Mononuclear cell (primary cell): ENCODE measurements around the gene COLQ. TPM values are rescaled to one million over a fixed set of nuclear protein-coding genes. Genes with fewer than 3 reads are reported as not detected.
"Not testable (repeated sequence)": the region's sequence is repeated elsewhere in the genome, so short reads cannot be mapped to it uniquely, and the experiment has no call there.

Experiments
- H3K27me3 ChIP-seq: 2 replicates; pipeline ENCODE4 v1.6.0; 2011; ENCODE audit warnings: low read length, control low read depth; ENCODE audit not compliant: insufficient read depth
- H3K4me1 ChIP-seq: 2 replicates; pipeline ENCODE4 v1.5.1; 2011; ENCODE audit warnings: mild to moderate bottlenecking, low read length, control low read depth; ENCODE audit not compliant: insufficient read depth
- H3K4me3 ChIP-seq: 2 replicates; pipeline ENCODE4 v1.5.1; 2011; ENCODE audit warnings: mild to moderate bottlenecking, low read length, moderate library complexity
- H3K9me3 ChIP-seq: 2 replicates; pipeline ENCODE4 v1.5.1; 2011; ENCODE audit warnings: low read depth, mild to moderate bottlenecking, control low read depth, low read length
- total RNA-seq: library from RNA; depleted of rRNA; stranded (reverse); fragments of >200 nt; gene quantifications from one replicate; pipeline ENCODE4 v1.2.3, GENCODE V29; 2012

The COLQ gene
- total RNA-seq, 1 donor = 1.9 TPM

DNA sequence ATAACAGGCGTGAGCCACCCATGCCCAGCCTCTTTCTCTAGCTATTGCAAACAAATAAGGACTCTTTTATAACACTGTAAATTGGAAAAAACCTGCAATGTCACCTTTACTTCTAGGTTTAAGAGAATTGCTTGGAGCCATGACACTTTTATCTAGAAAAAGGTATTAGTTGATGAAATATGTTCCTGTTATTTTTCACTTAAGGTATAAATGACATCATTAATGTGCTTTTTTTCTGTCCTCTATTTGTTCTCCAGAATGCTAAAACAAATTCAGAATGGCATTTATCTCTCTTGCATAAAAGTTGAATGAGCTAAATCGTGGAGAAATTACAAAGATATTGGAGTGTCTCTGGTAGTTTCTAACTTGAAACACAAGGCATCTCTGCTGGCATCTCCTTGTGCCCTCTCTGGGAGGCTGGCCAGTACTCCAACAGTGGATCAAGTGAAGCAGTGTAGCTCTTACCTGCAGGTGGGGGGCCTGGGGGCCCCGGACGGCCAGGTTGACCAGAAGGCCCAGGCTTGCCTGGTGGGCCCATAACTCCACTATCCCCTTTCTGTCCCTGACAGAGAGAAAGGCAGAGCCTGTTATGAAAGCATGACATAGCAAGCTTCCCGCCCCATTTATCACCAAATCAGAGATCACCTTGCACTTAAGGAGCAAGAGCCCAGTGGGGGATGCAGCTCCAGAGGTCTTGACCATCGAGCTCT is 55.5 kb downstream of the COLQ start:
- Histone ChIP-seq H3K27me3 (no peaks in the 10 kb centered on the region), H3K9me3 (no peaks in the 10 kb centered on the region), H3K4me3 (no peak overlapping the region), H3K4me1 (peaks cover 9% of the 10 kb centered on the region)

DNA sequence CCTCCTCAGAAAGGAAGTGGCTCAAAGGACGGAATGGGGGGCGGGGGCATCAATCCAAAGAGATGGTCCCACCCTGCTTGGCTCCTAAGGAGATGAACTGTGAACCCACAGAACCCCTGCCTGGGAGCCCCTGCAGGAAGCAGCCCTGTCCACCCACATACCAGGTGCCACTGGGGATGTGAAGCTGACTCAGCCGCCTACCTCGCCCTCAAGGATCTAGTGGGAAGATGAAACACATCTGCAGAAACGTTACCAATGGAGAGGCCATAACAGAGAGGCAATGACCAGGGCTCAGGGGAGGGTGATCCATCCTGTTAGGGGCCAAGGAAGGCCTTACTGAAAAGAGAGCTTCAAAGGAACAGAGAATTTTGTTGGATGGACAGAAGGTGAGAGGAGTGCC is 59.1 kb downstream of the COLQ start:
- no peaks in the 10 kb centered on the region for H3K27me3 ChIP-seq

DNA sequence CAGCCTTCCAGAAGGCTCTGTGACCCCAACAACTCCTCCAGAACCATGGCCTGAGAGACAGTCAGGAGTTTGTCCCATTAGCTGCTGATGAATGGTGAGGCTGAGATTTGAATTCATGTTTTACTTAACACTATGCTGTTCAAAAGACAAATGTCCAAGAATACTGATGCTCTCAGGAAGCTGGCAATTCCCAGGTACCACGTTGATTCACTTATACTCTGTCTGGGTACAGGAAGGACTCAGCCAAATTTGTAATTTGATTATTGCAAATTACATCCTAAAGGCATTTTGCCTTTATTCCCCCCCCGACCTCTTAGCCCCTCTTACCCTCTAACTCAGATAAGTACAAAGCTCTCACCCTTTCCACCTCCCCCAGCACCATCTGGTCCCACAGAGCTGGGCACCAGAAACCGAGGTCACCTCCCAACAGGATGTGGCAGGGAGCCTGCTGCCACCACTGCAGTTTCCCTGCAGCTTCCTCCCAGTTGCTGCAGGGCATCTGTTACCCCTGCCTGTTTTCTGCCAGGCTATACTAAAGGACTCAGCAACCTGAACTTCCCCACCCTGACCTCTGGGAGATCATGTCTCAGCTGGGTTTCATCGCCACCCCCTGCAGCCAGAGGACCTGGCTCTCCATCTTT is 60.5 kb downstream of the COLQ start:
- Histone ChIP-seq H3K27me3 (no peaks in the 10 kb centered on the region), H3K4me3 (no peak overlapping the region), H3K9me3 (no peaks in the 10 kb centered on the region), H3K4me1 (peaks cover 19% of the 10 kb centered on the region)

More for the DNA sequence above, 59.1 kb downstream of the COLQ start:
- H3K4me3 ChIP-seq = no peak overlapping the region
- peaks cover 19% of the 10 kb centered on the region for H3K4me1 ChIP-seq
- no peaks in the 10 kb centered on the region for H3K9me3 ChIP-seq

- H3K4me1 ChIP-seq = peaks cover 19% of the 10 kb centered on the region
- H3K4me3 ChIP-seq = no peak overlapping the region
- H3K27me3 ChIP-seq = no peaks in the 10 kb centered on the region
- no peaks in the 10 kb centered on the region for H3K9me3 ChIP-seq
These were observed 63.2 kb downstream of the COLQ start for GRCh38 chr3:15458212-15458780.

DNA sequence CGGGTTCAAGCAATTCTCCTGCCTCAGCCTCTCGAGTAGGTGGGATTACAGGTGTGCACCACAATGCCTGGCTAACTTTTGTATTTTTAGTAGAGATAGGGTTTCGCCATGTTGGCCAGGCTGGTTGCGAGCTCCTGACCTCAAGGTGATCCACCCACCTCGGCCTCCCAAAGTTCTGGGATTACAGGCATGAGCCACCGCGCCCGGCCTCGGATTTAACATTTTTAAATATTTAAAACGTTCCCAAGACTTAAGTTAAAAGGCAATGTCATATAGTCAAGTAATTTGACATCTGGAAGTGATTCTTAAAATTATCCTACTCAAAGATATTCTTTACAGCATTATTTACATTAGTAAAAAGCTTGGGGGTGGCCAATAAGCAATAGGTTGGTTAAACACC is 64.6 kb downstream of the COLQ start:
- not testable (repeated sequence) for H3K4me3 ChIP-seq, H3K9me3 ChIP-seq, H3K27me3 ChIP-seq
- peaks cover 19% of the 10 kb centered on the region for H3K4me1 ChIP-seq

DNA sequence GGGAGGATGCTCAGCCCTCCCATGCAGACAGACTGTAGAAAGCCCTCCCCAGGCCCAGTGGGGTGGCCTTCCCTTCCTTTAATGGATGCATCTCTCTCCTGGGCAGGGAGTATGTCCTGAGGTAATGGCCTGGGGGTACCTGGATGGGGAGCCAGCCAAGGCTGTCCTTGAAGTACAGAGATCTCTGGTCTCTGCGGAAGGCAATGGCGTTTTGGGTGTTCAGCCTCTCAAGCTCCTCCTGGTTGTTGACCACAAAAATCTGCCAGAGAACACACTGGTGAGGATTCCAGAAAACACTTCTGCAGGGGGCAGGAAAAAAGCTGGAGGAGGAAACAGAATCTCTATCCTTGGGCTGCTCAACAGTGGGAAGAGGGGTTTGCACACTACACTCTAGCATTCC is 65.2 kb downstream of the COLQ start:
- no peaks in the 10 kb centered on the region for H3K27me3 ChIP-seq
- H3K4me3 ChIP-seq = no peak overlapping the region
- peaks cover 15% of the 10 kb centered on the region for H3K4me1 ChIP-seq
- no peaks in the 10 kb centered on the region for H3K9me3 ChIP-seq

- H3K4me1 ChIP-seq = peaks cover 9% of the 10 kb centered on the region
- no peak overlapping the region for H3K4me3 ChIP-seq
- H3K9me3 ChIP-seq = no peaks in the 10 kb centered on the region
- H3K27me3 ChIP-seq = no peaks in the 10 kb centered on the region
These were observed 65.8 kb downstream of the COLQ start for GRCh38 chr3:15455756-15456155.

DNA sequence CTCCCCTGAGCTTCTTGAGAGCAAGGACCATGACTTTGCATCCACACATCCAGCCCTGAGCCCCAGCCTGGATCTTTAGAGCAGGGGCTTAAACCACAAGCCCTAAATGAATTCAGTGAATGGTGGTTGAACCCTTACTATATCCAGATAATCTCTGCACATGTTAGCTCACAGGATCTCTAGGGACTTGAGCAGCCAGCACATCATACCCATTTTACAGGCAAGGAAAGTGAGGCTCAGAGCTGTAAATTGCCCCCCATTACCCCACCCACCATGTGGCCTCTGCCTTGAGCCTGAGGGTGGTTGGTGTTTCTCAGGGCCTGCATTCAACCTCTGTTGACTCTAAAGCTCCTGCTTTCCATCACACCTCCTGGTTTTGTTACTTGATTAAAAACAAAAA is 66.5 kb downstream of the COLQ start:
- H3K4me3 ChIP-seq = no peak overlapping the region
- H3K4me1 ChIP-seq = peaks cover 6% of the 10 kb centered on the region
- H3K9me3 ChIP-seq = no peaks in the 10 kb centered on the region
- no peaks in the 10 kb centered on the region for H3K27me3 ChIP-seq

- H3K27me3 ChIP-seq = no peaks in the 10 kb centered on the region
- peaks cover 6% of the 10 kb centered on the region for H3K4me1 ChIP-seq
- H3K9me3 ChIP-seq = no peaks in the 10 kb centered on the region
- no peak overlapping the region for H3K4me3 ChIP-seq
These were observed 67.4 kb downstream of the COLQ start for GRCh38 chr3:15453991-15454625.

GRCh38 chr3:15453501-15453900 is 68.0 kb downstream of the COLQ start:
- no peaks in the 10 kb centered on the region for H3K9me3 ChIP-seq
- H3K4me1 ChIP-seq = peaks cover 6% of the 10 kb centered on the region
- no peak overlapping the region for H3K4me3 ChIP-seq
- H3K27me3 ChIP-seq = no peaks in the 10 kb centered on the region

GRCh38 chr3:15452961-15453360 is 68.5 kb downstream of the COLQ start:
- Histone ChIP-seq H3K9me3 (no peaks in the 10 kb centered on the region), H3K27me3 (no peaks in the 10 kb centered on the region), H3K4me3 (no peak overlapping the region), H3K4me1 (peaks cover under 1% of the 10 kb centered on the region)

DNA sequence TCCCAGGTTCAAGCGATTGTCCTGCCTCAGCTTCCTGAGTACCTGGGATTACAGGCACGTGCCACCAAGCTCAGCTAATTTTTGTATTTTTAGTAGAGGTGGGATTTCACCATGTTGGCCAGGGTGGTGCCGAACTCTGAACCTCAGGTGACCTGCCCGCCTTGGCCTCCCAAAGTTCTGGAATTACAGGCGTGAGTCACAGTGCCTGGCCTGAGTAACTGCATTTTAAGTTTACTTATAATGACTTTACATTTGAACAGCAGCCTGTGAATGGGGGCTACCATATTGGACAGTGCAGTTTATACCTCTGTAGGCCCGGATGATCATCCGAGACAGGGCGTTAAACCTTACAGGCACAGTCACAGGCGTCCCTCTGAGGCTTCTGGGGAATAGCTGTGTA is 69.3 kb downstream of the COLQ start:
- no peak overlapping the region for H3K4me3 ChIP-seq
- H3K4me1 ChIP-seq = no peaks in the 10 kb centered on the region
- H3K9me3 ChIP-seq = no peaks in the 10 kb centered on the region
- no peaks in the 10 kb centered on the region for H3K27me3 ChIP-seq

DNA sequence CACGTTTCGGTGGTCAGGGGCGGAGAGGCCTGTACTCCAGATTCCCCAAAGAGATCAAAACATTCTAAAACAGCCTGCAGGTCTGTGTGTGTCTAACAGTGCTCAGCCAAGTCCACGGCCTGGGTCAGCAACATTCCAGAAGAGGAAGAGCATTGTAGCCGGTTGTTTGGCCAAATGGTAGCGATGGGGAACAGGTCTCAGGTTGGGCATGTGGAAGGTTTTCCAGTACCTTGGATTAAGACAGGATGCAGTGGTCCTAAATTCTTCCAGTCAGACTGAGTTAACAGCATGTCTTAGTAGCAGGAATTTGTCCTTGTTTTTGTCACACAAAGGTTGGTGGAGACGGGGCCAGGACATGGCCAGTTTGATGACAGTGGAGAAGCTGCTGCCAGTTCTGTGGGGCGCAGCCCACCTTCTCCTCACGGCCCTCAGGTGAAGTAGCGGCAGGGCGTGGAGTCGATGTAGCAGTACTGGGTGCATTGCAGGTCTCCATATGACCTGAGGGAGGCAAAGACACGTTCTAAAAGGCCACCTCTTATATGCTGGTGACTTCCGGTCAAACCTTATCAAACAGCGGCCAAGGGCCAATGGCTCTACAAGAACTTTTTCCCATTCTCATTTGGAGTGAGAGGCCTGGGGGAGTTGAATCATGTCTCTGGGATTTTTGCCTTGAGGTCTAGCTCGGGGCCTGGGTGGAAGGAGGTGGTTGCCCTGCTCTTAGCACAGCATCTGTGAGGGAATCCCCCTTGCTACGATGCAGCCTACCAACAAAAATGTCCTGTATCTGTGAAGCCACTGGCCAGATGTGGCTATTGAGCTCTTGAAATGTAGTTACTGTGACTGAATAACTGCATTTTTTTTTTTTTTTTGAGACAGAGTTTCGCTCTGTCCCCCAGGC is 70.0 kb downstream of the COLQ start:
- H3K4me3 ChIP-seq = no peak overlapping the region
- no peaks in the 10 kb centered on the region for H3K4me1 ChIP-seq
- no peaks in the 10 kb centered on the region for H3K9me3 ChIP-seq
- H3K27me3 ChIP-seq = no peaks in the 10 kb centered on the region

DNA sequence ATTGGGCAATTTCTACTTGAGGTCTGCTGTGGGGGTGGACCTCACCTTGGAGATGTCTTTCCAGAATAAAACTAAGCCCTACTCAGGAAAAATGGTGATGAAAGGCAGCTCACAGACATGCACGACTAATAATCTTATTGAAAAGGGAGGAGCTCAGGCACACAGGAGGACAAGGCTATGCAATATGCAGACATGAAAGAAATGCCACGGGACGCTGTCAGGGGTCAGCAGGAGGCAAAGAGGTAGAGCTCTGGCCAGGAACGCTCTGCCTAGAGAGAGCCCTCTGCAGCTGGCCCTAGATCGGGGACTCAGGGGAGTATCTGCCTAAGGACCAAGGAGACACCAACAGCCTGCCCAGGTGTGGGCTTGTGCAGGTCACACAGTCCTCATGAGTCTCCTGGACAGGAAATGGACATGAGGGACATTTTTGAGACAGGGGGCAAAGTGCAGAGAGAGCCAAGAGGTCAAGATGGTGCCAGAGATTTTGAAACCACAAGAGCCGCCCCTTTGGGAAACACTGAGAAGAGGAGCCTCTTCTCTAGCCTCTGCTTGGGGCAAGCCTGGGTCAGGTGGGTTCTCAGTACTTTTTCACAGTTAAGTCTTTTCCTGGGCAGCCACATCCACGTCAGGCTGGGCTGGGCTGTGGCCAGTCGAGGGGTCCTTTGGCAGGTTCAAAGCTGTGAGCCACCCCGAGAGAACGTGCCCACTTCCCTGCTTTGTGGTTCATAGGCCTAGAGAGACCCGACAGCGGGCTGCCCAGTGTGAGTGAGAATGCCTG is 70.9 kb downstream of the COLQ start:
- Histone ChIP-seq H3K27me3 (no peaks in the 10 kb centered on the region), H3K4me1 (no peaks in the 10 kb centered on the region), H3K9me3 (no peaks in the 10 kb centered on the region), H3K4me3 (no peak overlapping the region)
